ENCODE results near the gene INSYN2B.

DNA sequence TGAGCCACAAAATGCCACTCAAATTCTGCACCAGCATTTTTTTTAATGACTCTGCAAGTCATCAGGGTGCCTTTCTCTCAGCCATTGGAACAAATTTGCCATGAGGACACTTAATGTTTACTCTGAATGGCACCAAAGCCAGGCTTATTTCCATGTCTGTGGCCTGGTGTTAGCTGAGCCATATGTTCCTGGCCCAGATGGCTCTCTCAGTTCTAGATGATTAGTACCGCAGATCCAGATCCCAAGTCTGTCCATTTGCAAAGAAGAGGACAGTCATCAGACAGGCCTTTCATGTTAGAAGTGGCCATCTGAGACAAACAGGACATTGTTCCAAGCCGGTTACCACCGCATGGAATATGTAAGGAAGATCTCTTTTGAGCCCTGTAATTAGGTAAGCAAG is 70.3 kb downstream of the INSYN2B start:
- TF ChIP-seq CTCF (IDR thresholded peaks at IDR 0.05) (no peak), POLR2A (IDR thresholded peaks at IDR 0.05) (no peak)

Data from heart left ventricle (tissue), 13 donors.